Astrocyte (in vitro differentiated cells and primary cell): ENCODE results near the gene CELF2.

Experiments used
- EZH2 ChIP-seq: IDR thresholded peaks from 2 replicates; pipeline ENCODE4 v1.6.1; 2012; ENCODE audit warnings: mild to moderate bottlenecking, low read length, inconsistent platforms; ENCODE audit not compliant: insufficient read depth
- TF ChIP-seq, protein P1 (sequence below): IDR thresholded peaks from 2 replicates; pipeline ENCODE4 v1.5.1; 2011; ENCODE audit warnings: low read depth, mild to moderate bottlenecking, inconsistent platforms, low read length, moderate library complexity; ENCODE audit not compliant: insufficient read depth

- TF ChIP-seq, protein P1, sequence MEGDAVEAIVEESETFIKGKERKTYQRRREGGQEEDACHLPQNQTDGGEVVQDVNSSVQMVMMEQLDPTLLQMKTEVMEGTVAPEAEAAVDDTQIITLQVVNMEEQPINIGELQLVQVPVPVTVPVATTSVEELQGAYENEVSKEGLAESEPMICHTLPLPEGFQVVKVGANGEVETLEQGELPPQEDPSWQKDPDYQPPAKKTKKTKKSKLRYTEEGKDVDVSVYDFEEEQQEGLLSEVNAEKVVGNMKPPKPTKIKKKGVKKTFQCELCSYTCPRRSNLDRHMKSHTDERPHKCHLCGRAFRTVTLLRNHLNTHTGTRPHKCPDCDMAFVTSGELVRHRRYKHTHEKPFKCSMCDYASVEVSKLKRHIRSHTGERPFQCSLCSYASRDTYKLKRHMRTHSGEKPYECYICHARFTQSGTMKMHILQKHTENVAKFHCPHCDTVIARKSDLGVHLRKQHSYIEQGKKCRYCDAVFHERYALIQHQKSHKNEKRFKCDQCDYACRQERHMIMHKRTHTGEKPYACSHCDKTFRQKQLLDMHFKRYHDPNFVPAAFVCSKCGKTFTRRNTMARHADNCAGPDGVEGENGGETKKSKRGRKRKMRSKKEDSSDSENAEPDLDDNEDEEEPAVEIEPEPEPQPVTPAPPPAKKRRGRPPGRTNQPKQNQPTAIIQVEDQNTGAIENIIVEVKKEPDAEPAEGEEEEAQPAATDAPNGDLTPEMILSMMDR = no peak
- TF ChIP-seq EZH2 = no peak
These were observed 78.8 kb downstream of the CELF2 start for GRCh38 chr10:11096422-11096821.
